HL-60/S4 treated with retinoic acid at 250 ng/mL for 4 days and 3 days (cell line): ENCODE results near the gene UTP4.

Experiments used
- in situ Hi-C: fragments of 300-500 bp; cut with MboI; formaldehyde crosslinking; loops from 2 replicates; pipeline ENCODE4 v1.7.0; 2022; ENCODE audit warnings: low sequenced_read_pairs

UTP4 gene

GRCh38 chr16:69109486-69110270 is 22.8 kb upstream of the UTP4 start:
- in situ Hi-C loops, result loop anchor here (10.0 to 25.0 kb wide), 2 partner anchors 205 to 572 kb away; partner anchors contain the start of gene ZFP90

GRCh38 chr16:69110406-69110805 is 22.0 kb upstream of the UTP4 start:
- in situ Hi-C loops, result loop anchor here (10.0 to 25.0 kb wide), 2 partner anchors 206 to 573 kb away; partner anchors contain the start of gene ZFP90

- in situ Hi-C loops, result loop anchor here (10.0 to 25.0 kb wide), 2 partner anchors 207 to 574 kb away; partner anchors contain the start of gene ZFP90
Observed at GRCh38 chr16:69111216-69111875, 21.1 kb upstream of the UTP4 start.

GRCh38 chr16:69111876-69112230 is 20.6 kb upstream of the UTP4 start:
- in situ Hi-C loops, result loop anchor here (10.0 to 25.0 kb wide), 2 partner anchors 207 to 575 kb away; partner anchors contain the start of gene ZFP90

GRCh38 chr16:69112285-69113129 is 19.9 kb upstream of the UTP4 start:
- in situ Hi-C loops, result loop anchor here (10.0 to 25.0 kb wide), 2 partner anchors 208 to 575 kb away; partner anchors contain the start of gene ZFP90

- in situ Hi-C loops, result loop anchor here (10.0 to 25.0 kb wide), 2 partner anchors 208 to 576 kb away; partner anchors contain the start of gene ZFP90
Observed at GRCh38 chr16:69113216-69113615, 19.2 kb upstream of the UTP4 start.

- in situ Hi-C loops, result loop anchor here (10.0 to 25.0 kb wide), 2 partner anchors 210 to 577 kb away; partner anchors contain the start of gene ZFP90
Observed at GRCh38 chr16:69114346-69114975, 18.0 kb upstream of the UTP4 start.

- in situ Hi-C loops, result loop anchor here (10.0 to 25.0 kb wide), 2 partner anchors 210 to 578 kb away; partner anchors contain the start of gene ZFP90
Observed at GRCh38 chr16:69114976-69115355, 17.5 kb upstream of the UTP4 start.

GRCh38 chr16:69115361-69115760 is 17.1 kb upstream of the UTP4 start:
- in situ Hi-C loops, result loop anchor here (10.0 to 25.0 kb wide), 2 partner anchors 211 to 578 kb away; partner anchors contain the start of gene ZFP90

- in situ Hi-C loops, result loop anchor here (10.0 to 25.0 kb wide), 2 partner anchors 211 to 579 kb away; partner anchors contain the start of gene ZFP90
Observed at GRCh38 chr16:69115837-69116236, 16.6 kb upstream of the UTP4 start.

GRCh38 chr16:69116256-69116875 is 16.1 kb upstream of the UTP4 start:
- in situ Hi-C loops, result loop anchor here (10.0 to 25.0 kb wide), 2 partner anchors 212 to 579 kb away; partner anchors contain the start of gene ZFP90

GRCh38 chr16:69116906-69117305 is 15.5 kb upstream of the UTP4 start:
- in situ Hi-C loops, result loop anchor here (10.0 to 25.0 kb wide), 2 partner anchors 212 to 580 kb away; partner anchors contain the start of gene ZFP90

- in situ Hi-C loops, result loop anchor here (10.0 to 25.0 kb wide), 2 partner anchors 214 to 581 kb away; partner anchors contain the start of gene ZFP90
Observed at GRCh38 chr16:69118468-69118867, 14.0 kb upstream of the UTP4 start.

GRCh38 chr16:69118994-69119393 is 13.5 kb upstream of the UTP4 start:
- in situ Hi-C loops, result loop anchor here (10.0 to 25.0 kb wide), 2 partner anchors 214 to 582 kb away; partner anchors contain the start of gene ZFP90

- in situ Hi-C loops, result loop anchor here (10.0 to 25.0 kb wide), 2 partner anchors 215 to 582 kb away; partner anchors contain the start of gene ZFP90
Observed at GRCh38 chr16:69119536-69119935, 12.9 kb upstream of the UTP4 start.

- in situ Hi-C loops, result loop anchor here (25.0 kb wide), 1 partner anchor 583 kb away; the partner anchor contains the start of gene ZFP90
Observed at GRCh38 chr16:69120096-69120664, 12.3 kb upstream of the UTP4 start.

- in situ Hi-C loops, result loop anchor here (25.0 kb wide), 1 partner anchor 587 kb away; the partner anchor contains the start of gene ZFP90
Observed at GRCh38 chr16:69123910-69124309, 8.5 kb upstream of the UTP4 start.

- in situ Hi-C loops, result loop anchor here (25.0 kb wide), 1 partner anchor 587 kb away; the partner anchor contains the start of gene ZFP90
Observed at GRCh38 chr16:69124406-69124805, 8.0 kb upstream of the UTP4 start.
